ENCODE measurements around the gene VWC2L. TPM values are rescaled to one million over a fixed set of nuclear protein-coding genes. Genes with fewer than 3 reads are reported as not detected.

The VWC2L gene
- total and polyA plus RNA-seq, 2 experiments from 2014 or later, result not detected

- Histone ChIP-seq H3K36me3 (ENCODE audit: insufficient read depth) (no peaks in the 10 kb centered on the region), H3K4me1 (ENCODE audit: insufficient read depth) (no peaks in the 10 kb centered on the region), H3K4me3 (no peak overlapping the region), H4K20me1 (replicated peaks; ENCODE audit: insufficient read depth) (no peaks in the 10 kb centered on the region), H3K79me2 (replicated peaks; ENCODE audit: insufficient read depth) (no peaks in the 10 kb centered on the region), H3F3A (replicated peaks; ENCODE audit: low read depth) (no peaks in the 10 kb centered on the region), H3K27me3 (ENCODE audit: insufficient read depth) (no peaks in the 10 kb centered on the region), H3K4me2 (no peak overlapping the region), H3K27ac (ENCODE audit: low read depth) (no peak overlapping the region), H3K9me2 (ENCODE audit: insufficient read depth) (no peaks in the 10 kb centered on the region), H2AFZ (no peak overlapping the region; the same call in 1 of the 2 replicates)
- H3K4me3 Mint-ChIP-seq, result no peak overlapping the region
- H3K9me3 Mint-ChIP-seq, result no peaks in the 10 kb centered on the region
- H3K4me1 Mint-ChIP-seq, result peaks cover 10% of the 10 kb centered on the region
- ATAC-seq, result no peak
- no peak for DNase-seq (ENCODE audit: low spot score)
- H3K27ac Mint-ChIP-seq, result no peak overlapping the region
- TF ChIP-seq JUNB (IDR thresholded peaks at IDR 0.05; ENCODE audit: unreplicated experiment), result no peak
- TF ChIP-seq CTCF (conservative IDR thresholded peaks at IDR 0.05; ENCODE audit: low read depth in 2 of 2), result no peak
- no peaks in the 10 kb centered on the region for H3K27me3 Mint-ChIP-seq (ENCODE audit: insufficient read depth, low read depth, poor library complexity)
- no peaks in the 10 kb centered on the region for H3K36me3 Mint-ChIP-seq (ENCODE audit: low read depth)
Measured at GRCh38 chr2:214577769-214578168, 166.9 kb downstream of the VWC2L start.

- no peaks in the 10 kb centered on the region for H3K79me2 ChIP-seq (replicated peaks; ENCODE audit: insufficient read depth)
- Mint-ChIP-seq H3K9me3 (no peaks in the 10 kb centered on the region), H3K4me3 (no peak overlapping the region), H3K4me1 (peaks cover 10% of the 10 kb centered on the region), H3K36me3 (ENCODE audit: low read depth) (no peaks in the 10 kb centered on the region), H3K27me3 (ENCODE audit: insufficient read depth, low read depth, poor library complexity) (no peaks in the 10 kb centered on the region), H3K27ac (no peak overlapping the region)
- no peak for DNase-seq (ENCODE audit: low spot score)
- H4K20me1 ChIP-seq (replicated peaks; ENCODE audit: insufficient read depth), result no peaks in the 10 kb centered on the region
- no peaks in the 10 kb centered on the region for H3K36me3 ChIP-seq (ENCODE audit: insufficient read depth)
- H3K4me3 ChIP-seq, result no peak overlapping the region
- H3K4me2 ChIP-seq, result no peak overlapping the region
- no peaks in the 10 kb centered on the region for H3K27me3 ChIP-seq (ENCODE audit: insufficient read depth)
- H2AFZ ChIP-seq, result no peak overlapping the region; the same call in 1 of the 2 replicates
- H3K9me2 ChIP-seq (ENCODE audit: insufficient read depth), result no peaks in the 10 kb centered on the region
- no peak for ATAC-seq
- no peaks in the 10 kb centered on the region for H3K4me1 ChIP-seq (ENCODE audit: insufficient read depth)
- no peaks in the 10 kb centered on the region for H3F3A ChIP-seq (replicated peaks; ENCODE audit: low read depth)
- H3K27ac ChIP-seq (ENCODE audit: low read depth), result no peak overlapping the region
- no peak for TF ChIP-seq EZH2 (IDR thresholded peaks at IDR 0.05; ENCODE audit: low read depth, unreplicated experiment)
- TF ChIP-seq REST (IDR thresholded peaks at IDR 0.05; ENCODE audit: unreplicated experiment), result no peak
- TF ChIP-seq EZH2phosphoT487 (IDR thresholded peaks at IDR 0.05; ENCODE audit: unreplicated experiment), result no peak
- TF ChIP-seq ZNF462 (CRISPR knock-in tag; IDR thresholded peaks at IDR 0.05), result no peak
- TF ChIP-seq STAT1 (IDR thresholded peaks at IDR 0.05; ENCODE audit: unreplicated experiment), result no peak
- TF ChIP-seq CTCF (conservative IDR thresholded peaks at IDR 0.05; ENCODE audit: low read depth in 2 of 2), result no peak
- no peak for TF ChIP-seq JUNB (IDR thresholded peaks at IDR 0.05; ENCODE audit: unreplicated experiment)
Measured at GRCh38 chr2:214578442-214578841, 167.6 kb downstream of the VWC2L start.

Data from GM23338 (cell line).